PC-9 (cell line): ENCODE data around the gene CLEC3A.

ENCODE experiments used
- EZH2 ChIP-seq: fragments of 200-600 bp; sonication (generic); IDR thresholded peaks from 2 replicates; pipeline ENCODE4 v1.8.0; 2017; ENCODE audit warnings: antibody characterized with exemption, low read depth
- TF ChIP-seq, protein P1 (sequence below): fragments of 200-600 bp; sonication (generic); conservative IDR thresholded peaks from 2 replicates; pipeline ENCODE4 v1.6.1; 2017; ENCODE audit warnings: mixed run types, antibody characterized with exemption, mild to moderate bottlenecking, moderate library complexity

DNA sequence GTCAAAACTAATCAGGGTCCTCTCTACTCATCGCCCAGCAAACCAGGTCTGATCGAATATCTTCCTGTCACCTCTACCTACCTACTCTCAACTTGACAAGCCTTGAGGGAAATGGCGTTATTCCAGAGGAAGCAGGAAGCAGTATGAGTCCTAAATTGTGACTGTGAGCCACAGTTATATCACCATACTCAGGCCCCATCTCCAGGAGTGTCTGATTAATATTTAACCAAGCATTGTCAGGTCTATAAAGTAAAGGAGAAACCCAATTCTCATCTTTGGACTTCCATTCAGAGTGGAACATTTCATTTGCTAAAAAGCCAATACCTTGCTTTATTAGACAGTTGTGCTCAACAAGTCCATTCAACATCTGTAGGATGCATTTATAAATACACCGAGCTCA, 17.8 kb upstream of the CLEC3A start:
- TF ChIP-seq, protein P1, sequence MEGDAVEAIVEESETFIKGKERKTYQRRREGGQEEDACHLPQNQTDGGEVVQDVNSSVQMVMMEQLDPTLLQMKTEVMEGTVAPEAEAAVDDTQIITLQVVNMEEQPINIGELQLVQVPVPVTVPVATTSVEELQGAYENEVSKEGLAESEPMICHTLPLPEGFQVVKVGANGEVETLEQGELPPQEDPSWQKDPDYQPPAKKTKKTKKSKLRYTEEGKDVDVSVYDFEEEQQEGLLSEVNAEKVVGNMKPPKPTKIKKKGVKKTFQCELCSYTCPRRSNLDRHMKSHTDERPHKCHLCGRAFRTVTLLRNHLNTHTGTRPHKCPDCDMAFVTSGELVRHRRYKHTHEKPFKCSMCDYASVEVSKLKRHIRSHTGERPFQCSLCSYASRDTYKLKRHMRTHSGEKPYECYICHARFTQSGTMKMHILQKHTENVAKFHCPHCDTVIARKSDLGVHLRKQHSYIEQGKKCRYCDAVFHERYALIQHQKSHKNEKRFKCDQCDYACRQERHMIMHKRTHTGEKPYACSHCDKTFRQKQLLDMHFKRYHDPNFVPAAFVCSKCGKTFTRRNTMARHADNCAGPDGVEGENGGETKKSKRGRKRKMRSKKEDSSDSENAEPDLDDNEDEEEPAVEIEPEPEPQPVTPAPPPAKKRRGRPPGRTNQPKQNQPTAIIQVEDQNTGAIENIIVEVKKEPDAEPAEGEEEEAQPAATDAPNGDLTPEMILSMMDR, result no peak
- no peak for TF ChIP-seq EZH2
